Left lung (tissue), 10 donors: ENCODE data around the gene SLC4A11. TPM values are rescaled to one million over a fixed set of nuclear protein-coding genes. Genes with fewer than 3 reads are reported as not detected.

Source experiments
- ATAC-seq: fragments of 200-7000 bp; cut with Tn5 transposase; one replicate; pipeline ENCODE4 v1.9.1; 2020; ENCODE audit warnings: moderate library complexity
- DNase-seq, 4 donors: peaks; one replicate each; pipeline ENCODE4 v3.0.0-alpha.2; 2013 to 2020
- H3K27ac ChIP-seq, 2 donors: fragments of 200-600 bp; sonication (generic) in 1 of 2; one replicate each; pipeline versions ENCODE4 v1.5.0 to v1.8.0; 2020 to 2021
- H3K27me3 ChIP-seq, 2 donors: fragments of 200-600 bp; sonication (generic) in 1 of 2; one replicate each; pipeline versions ENCODE4 v1.5.0 to v1.8.0; 2020 to 2021
- H3K36me3 ChIP-seq, 2 donors: fragments of 200-600 bp; sonication (generic) in 1 of 2; one replicate each; pipeline versions ENCODE4 v1.5.0 to v1.8.0; 2020 to 2021
- H3K4me1 ChIP-seq, 2 donors: fragments of 200-600 bp; one replicate each; pipeline ENCODE4 v1.8.0; 2021
- H3K4me3 ChIP-seq, 2 donors: fragments of 200-600 bp; sonication (generic) in 1 of 2; one replicate each; pipeline versions ENCODE4 v1.5.0 to v1.8.0; 2020 to 2021; ENCODE audit warnings: mild to moderate bottlenecking in 1 of 2
- H3K9me3 ChIP-seq, 2 donors: fragments of 200-600 bp; sonication (generic) in 1 of 2; one replicate each; pipeline versions ENCODE4 v1.5.0 to v1.8.0; 2020 to 2021
- intact Hi-C, 2 donors: fragments of 100-400 bp; cut with DNase I; formaldehyde crosslinking; loops; one replicate each; pipeline versions ENCODE4 v1.11.2 to v1.14.2; 2022
- polyA plus RNA-seq, 6 donors: library from polyadenylated mRNA; unstranded; fragments of 120-200 nt; gene quantifications; one replicate each; pipeline ENCODE4 v1.2.1, GENCODE V29; 2013; ENCODE audit not compliant: insufficient read length in 6 of 6
- total RNA-seq, 2 donors: library from RNA; stranded (reverse); fragmentation: NEBNext Ultra II Directional; extraction: Animal tissue kit (Norgen Biotek cat#: 25700); gene quantifications; one replicate each; pipeline ENCODE4 v1.2.1, GENCODE V29; 2021
- TF ChIP-seq, protein P1 (sequence below), 2 donors: fragments of 200-600 bp; sonication (generic) in 1 of 2; IDR thresholded peaks; one replicate each; pipeline versions ENCODE4 v1.5.0 to v1.8.0; 2021; ENCODE audit warnings: antibody characterized with exemption in 2 of 2
- donor health status: DM: no; HTN: yes; CAD: no.
- donor health status: DM: no; HTN: no; CAD: no.

SLC4A11 gene
- total and polyA plus RNA-seq, 8 donors, result 0.44 to 4.8 (median 0.96) TPM

DNA sequence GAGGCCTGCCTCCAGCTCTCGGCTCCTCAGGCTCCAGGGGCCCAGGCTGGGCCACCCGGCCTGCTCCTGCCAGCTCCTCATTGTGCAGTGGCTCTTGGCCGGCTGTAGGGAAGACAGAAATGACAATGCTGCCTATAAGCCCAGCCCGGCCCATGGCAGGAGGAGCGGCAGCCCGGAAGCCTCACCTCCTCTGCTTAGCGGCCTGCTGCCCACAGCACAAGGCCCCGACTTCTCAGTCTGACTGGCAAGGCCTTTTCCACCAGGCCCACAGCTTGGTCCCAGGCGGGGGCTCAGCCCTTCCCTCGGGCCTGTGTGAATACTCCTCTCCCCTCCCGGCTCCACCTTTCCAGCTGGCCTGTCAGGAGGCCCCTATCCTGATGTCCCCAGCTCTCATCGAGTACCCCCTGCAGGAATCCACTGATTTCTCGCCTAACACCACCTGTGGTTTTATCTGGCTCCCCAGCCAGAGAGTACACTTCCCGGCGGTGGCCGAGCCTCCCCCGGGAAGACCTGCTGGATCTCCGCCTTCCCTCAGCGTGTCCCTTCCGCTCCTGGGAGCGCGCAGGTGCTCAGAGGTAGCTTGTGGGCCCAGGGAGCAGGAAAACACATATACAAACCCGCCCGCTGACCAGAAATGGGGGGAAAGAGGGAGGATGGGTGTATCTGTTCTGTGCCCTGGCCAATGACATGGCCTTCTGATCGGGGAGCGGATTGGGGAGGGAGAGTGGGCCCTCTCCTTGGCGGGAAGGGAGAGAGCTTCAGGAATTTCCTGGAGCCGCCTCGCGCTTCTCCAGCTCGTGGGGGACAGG lies 35.5 kb downstream of the SLC4A11 start:
- peaks cover 16 to 25% of the 10 kb centered on the region in 2 donors for H3K4me1 ChIP-seq
- peak overlapping the region; percentile 88 to 99 for H3K4me3 ChIP-seq
- intact Hi-C loops, result no loop called here
- DNase-seq, result no peak
- TF ChIP-seq, protein P1, sequence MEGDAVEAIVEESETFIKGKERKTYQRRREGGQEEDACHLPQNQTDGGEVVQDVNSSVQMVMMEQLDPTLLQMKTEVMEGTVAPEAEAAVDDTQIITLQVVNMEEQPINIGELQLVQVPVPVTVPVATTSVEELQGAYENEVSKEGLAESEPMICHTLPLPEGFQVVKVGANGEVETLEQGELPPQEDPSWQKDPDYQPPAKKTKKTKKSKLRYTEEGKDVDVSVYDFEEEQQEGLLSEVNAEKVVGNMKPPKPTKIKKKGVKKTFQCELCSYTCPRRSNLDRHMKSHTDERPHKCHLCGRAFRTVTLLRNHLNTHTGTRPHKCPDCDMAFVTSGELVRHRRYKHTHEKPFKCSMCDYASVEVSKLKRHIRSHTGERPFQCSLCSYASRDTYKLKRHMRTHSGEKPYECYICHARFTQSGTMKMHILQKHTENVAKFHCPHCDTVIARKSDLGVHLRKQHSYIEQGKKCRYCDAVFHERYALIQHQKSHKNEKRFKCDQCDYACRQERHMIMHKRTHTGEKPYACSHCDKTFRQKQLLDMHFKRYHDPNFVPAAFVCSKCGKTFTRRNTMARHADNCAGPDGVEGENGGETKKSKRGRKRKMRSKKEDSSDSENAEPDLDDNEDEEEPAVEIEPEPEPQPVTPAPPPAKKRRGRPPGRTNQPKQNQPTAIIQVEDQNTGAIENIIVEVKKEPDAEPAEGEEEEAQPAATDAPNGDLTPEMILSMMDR (IDR thresholded peaks at IDR 0.05), result no peak
- H3K9me3 ChIP-seq, result no peaks in the 10 kb centered on the region
- peak overlapping the region; percentile 77 to 87 for H3K27ac ChIP-seq
- H3K27me3 ChIP-seq, result no peaks in the 10 kb centered on the region
- H3K36me3 ChIP-seq, result peaks cover 0 to 41% of the 10 kb centered on the region in 2 donors
- peak; percentile 54 for ATAC-seq

DNA sequence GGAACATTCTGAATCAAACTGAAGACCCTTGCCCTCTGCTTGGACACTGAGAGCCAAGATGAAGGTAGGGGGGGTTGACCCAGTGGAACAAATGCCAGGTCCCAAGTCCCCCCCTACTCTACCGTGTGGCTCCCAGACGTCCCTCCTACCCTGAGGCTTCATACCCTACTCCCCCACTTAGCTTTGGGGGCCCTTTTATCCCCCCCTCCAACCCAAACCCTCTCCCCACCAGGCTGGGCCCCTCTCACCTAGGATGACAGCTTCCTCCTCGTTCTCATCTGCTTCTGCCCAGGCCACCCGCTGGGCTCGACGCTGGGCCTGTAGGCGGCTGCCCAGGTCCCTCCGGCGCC lies 36.0 kb downstream of the SLC4A11 start:
- ATAC-seq (no peak), DNase-seq (no peak)
- Histone ChIP-seq H3K4me1 (peaks cover 12 to 20% of the 10 kb centered on the region in 2 donors), H3K9me3 (no peaks in the 10 kb centered on the region), H3K36me3 (peaks cover 0 to 47% of the 10 kb centered on the region in 2 donors), H3K4me3 (peak overlapping the region; percentile 88 to 99), H3K27ac (peak overlapping the region in 1 of 2 donors; percentile 87), H3K27me3 (no peaks in the 10 kb centered on the region)
- TF ChIP-seq, protein P1 (IDR thresholded peaks at IDR 0.05), result no peak
- intact Hi-C loops, result no loop called here

DNA sequence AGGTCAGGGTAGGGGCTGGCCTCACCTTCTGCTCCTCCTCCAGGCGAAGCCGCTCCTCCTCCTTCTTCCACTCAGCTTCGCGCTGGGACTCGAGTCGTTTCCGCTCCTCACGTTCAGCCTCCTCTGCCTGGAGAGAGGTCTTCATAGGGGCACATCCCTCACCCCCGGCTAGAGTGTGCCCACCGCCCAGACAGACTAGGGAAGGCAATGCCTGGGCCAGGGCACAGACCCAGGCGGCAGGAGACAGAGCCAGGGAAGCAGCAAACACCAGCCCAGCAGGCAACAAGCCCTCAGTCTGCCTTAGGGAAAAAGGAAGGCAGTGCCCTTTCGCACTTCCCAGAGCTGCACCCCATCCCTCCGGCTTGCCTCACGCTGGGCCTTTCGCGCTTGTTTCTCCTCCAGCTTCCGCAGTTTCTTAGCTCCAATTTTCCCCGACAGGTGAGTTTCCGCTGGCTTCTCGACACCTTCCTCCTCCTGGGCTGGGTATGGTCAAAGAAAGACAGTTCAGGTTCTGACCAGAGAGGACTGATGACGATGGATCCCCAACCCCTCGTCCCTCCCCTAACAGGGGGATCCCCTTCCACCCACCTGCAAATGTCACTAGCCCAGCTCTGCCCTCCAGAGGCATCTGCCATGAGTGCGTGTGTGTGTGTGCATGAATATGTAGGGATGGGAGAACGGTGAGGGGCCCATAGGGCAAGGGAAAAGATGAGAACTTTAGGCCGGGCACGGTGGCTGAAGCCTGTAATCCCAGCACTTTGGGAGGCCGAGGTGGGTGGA lies 38.8 kb downstream of the SLC4A11 start:
- Histone ChIP-seq H3K36me3 (peaks cover 0 to 74% of the 10 kb centered on the region in 2 donors), H3K4me3 (no peak overlapping the region), H3K9me3 (no peaks in the 10 kb centered on the region), H3K27ac (no peak overlapping the region), H3K4me1 (peaks cover 12 to 20% of the 10 kb centered on the region in 2 donors), H3K27me3 (no peaks in the 10 kb centered on the region)
- peak in 1 of 4 donors; percentile 49 for DNase-seq
- no peak for ATAC-seq
- intact Hi-C loops, result no loop called here
- TF ChIP-seq, protein P1 (IDR thresholded peaks at IDR 0.05), result no peak

DNA sequence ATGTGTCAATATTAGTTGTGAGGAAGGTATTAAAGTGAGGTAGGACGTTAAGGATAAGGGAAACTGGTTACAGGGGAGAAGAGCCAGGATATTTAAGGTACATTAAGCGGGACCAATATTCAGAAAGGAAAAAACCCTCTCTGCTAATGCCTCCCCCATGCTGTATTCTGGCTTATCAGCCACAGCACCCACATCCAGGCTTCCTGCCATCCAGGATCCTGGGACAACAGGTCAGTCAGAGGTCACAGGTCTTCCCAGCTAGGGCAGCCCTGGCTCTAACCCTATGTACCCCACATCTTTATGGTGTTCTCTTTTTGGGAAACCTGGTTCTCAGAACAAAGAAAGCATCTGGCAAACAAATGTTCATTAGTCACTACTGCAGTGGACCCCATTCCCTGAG lies 39.8 kb downstream of the SLC4A11 start:
- Histone ChIP-seq H3K9me3 (no peaks in the 10 kb centered on the region), H3K36me3 (peaks cover 0 to 84% of the 10 kb centered on the region in 2 donors), H3K27me3 (no peaks in the 10 kb centered on the region), H3K27ac (no peak overlapping the region), H3K4me1 (peaks cover 12 to 19% of the 10 kb centered on the region in 2 donors), H3K4me3 (no peak overlapping the region)
- DNase-seq (peak in 1 of 4 donors; percentile 3), ATAC-seq (no peak)
- TF ChIP-seq, protein P1 (IDR thresholded peaks at IDR 0.05), result no peak
- intact Hi-C loops, result no loop called here
